GM19328 (cell line): ENCODE data around the gene KCNMB2.
"Not testable (repeated sequence)": the region's sequence is repeated elsewhere in the genome, so short reads cannot be mapped to it uniquely, and the experiment has no call there.

ENCODE experiments used
- ATAC-seq: cut with Tn5 transposase; IDR thresholded peaks from one replicate; pipeline ENCODE4 v1.9.1; 2021; ENCODE audit warnings: mild to moderate bottlenecking, moderate library complexity; ENCODE audit not compliant: unreplicated experiment

The KCNMB2 gene

GRCh38 chr3:178518660-178519396 lies 17.4 kb upstream of the KCNMB2 start:
- ATAC-seq = peak; percentile 63

GRCh38 chr3:178519701-178520100 lies 16.5 kb upstream of the KCNMB2 start:
- no peak for ATAC-seq

- no peak for ATAC-seq
Observed at GRCh38 chr3:178520451-178520850, 15.8 kb upstream of the KCNMB2 start.

- no peak for ATAC-seq
Observed at GRCh38 chr3:178522200-178523052, 13.8 kb upstream of the KCNMB2 start.

GRCh38 chr3:178525251-178525650 lies 11.0 kb upstream of the KCNMB2 start:
- no peak for ATAC-seq

- no peak for ATAC-seq
Observed at GRCh38 chr3:178526291-178526690, 9.9 kb upstream of the KCNMB2 start.

GRCh38 chr3:178527981-178528380 lies 8.3 kb upstream of the KCNMB2 start:
- ATAC-seq = no peak

- no peak for ATAC-seq
Observed at GRCh38 chr3:178529606-178530225, 6.5 kb upstream of the KCNMB2 start.

GRCh38 chr3:178532476-178532875 lies 3.8 kb upstream of the KCNMB2 start:
- no peak for ATAC-seq

- no peak for ATAC-seq
Observed at GRCh38 chr3:178537122-178537705, 978 bp downstream of the KCNMB2 start.

GRCh38 chr3:178538056-178538455 lies 1.8 kb downstream of the KCNMB2 start:
- ATAC-seq = no peak

- ATAC-seq = no peak
Observed at GRCh38 chr3:178540184-178540583, 3.9 kb downstream of the KCNMB2 start.

- ATAC-seq = no peak
Observed at GRCh38 chr3:178545337-178545736, 9.1 kb downstream of the KCNMB2 start.

- no peak for ATAC-seq
Observed at GRCh38 chr3:178546079-178546478, 9.8 kb downstream of the KCNMB2 start.

GRCh38 chr3:178549426-178549825 lies 13.2 kb downstream of the KCNMB2 start:
- ATAC-seq = not testable (repeated sequence)

- no peak for ATAC-seq
Observed at GRCh38 chr3:178551916-178552321, 15.7 kb downstream of the KCNMB2 start.

GRCh38 chr3:178558637-178559036 lies 22.4 kb downstream of the KCNMB2 start:
- no peak for ATAC-seq

GRCh38 chr3:178560759-178561158 lies 24.5 kb downstream of the KCNMB2 start:
- no peak for ATAC-seq

GRCh38 chr3:178561239-178561638 lies 25.0 kb downstream of the KCNMB2 start:
- no peak for ATAC-seq

GRCh38 chr3:178562143-178562946 lies 26.1 kb downstream of the KCNMB2 start:
- ATAC-seq = no peak

GRCh38 chr3:178562947-178563232 lies 26.7 kb downstream of the KCNMB2 start:
- no peak for ATAC-seq
